HG02678 (cell line): ENCODE data around the gene SLC39A9.
"Not testable (repeated sequence)": the region's sequence is repeated elsewhere in the genome, so short reads cannot be mapped to it uniquely, and the experiment has no call there.

ENCODE experiments used
- ATAC-seq: cut with Tn5 transposase; IDR thresholded peaks from one replicate; pipeline ENCODE4 v1.9.1; 2021; ENCODE audit warnings: mild to moderate bottlenecking, moderate library complexity; ENCODE audit not compliant: unreplicated experiment

Gene SLC39A9

GRCh38 chr14:69368381-69368780, 30.1 kb upstream of the SLC39A9 start:
- ATAC-seq: no peak

- ATAC-seq: no peak
Observed at GRCh38 chr14:69370061-69370460, 28.4 kb upstream of the SLC39A9 start.

GRCh38 chr14:69372146-69372545, 26.3 kb upstream of the SLC39A9 start:
- ATAC-seq: no peak

- no peak for ATAC-seq
Observed at GRCh38 chr14:69373104-69373503, 25.4 kb upstream of the SLC39A9 start.

- ATAC-seq: no peak
Observed at GRCh38 chr14:69374235-69374634, 24.3 kb upstream of the SLC39A9 start.

GRCh38 chr14:69375182-69375581, 23.3 kb upstream of the SLC39A9 start:
- ATAC-seq: no peak

- ATAC-seq: no peak
Observed at GRCh38 chr14:69375722-69376121, 22.8 kb upstream of the SLC39A9 start.

GRCh38 chr14:69376439-69376838, 22.1 kb upstream of the SLC39A9 start:
- no peak for ATAC-seq

GRCh38 chr14:69378274-69378673, 20.2 kb upstream of the SLC39A9 start:
- no peak for ATAC-seq

GRCh38 chr14:69387311-69387710, 11.2 kb upstream of the SLC39A9 start:
- no peak for ATAC-seq

- ATAC-seq: not testable (repeated sequence)
Observed at GRCh38 chr14:69391400-69391799, 7.1 kb upstream of the SLC39A9 start.

- peak; percentile 37 for ATAC-seq
Observed at GRCh38 chr14:69392481-69392880, 6.0 kb upstream of the SLC39A9 start.

GRCh38 chr14:69395929-69396328, 2.6 kb upstream of the SLC39A9 start:
- ATAC-seq: no peak

GRCh38 chr14:69398818-69399210, 322 bp downstream of the SLC39A9 start:
- no peak for ATAC-seq

- ATAC-seq: no peak
Observed at GRCh38 chr14:69399750-69400149, 1.3 kb downstream of the SLC39A9 start.

GRCh38 chr14:69400154-69400553, 1.7 kb downstream of the SLC39A9 start:
- ATAC-seq: no peak

- no peak for ATAC-seq
Observed at GRCh38 chr14:69401841-69402240, 3.3 kb downstream of the SLC39A9 start.

GRCh38 chr14:69404478-69404877, 6.0 kb downstream of the SLC39A9 start:
- ATAC-seq: no peak

- ATAC-seq: no peak
Observed at GRCh38 chr14:69404883-69405282, 6.4 kb downstream of the SLC39A9 start.

GRCh38 chr14:69405762-69406161, 7.3 kb downstream of the SLC39A9 start:
- ATAC-seq: no peak

GRCh38 chr14:69408331-69408960, 10.0 kb downstream of the SLC39A9 start:
- no peak for ATAC-seq

GRCh38 chr14:69413483-69413882, 15.0 kb downstream of the SLC39A9 start:
- no peak for ATAC-seq

GRCh38 chr14:69416087-69416486, 17.6 kb downstream of the SLC39A9 start:
- ATAC-seq: not testable (repeated sequence)
